NCI-H748 (cell line): ENCODE data around the gene HABP4.

ENCODE experiments used
- DNase-seq: peaks from one replicate; lab custom pipeline; 2025; ENCODE audit not compliant: unreplicated experiment; lab: John Stamatoyannopoulos, UW

HABP4 gene

GRCh38 chr9:96515621-96516470, 65.9 kb downstream of the HABP4 start:
- DNase-seq = no peak

DNA sequence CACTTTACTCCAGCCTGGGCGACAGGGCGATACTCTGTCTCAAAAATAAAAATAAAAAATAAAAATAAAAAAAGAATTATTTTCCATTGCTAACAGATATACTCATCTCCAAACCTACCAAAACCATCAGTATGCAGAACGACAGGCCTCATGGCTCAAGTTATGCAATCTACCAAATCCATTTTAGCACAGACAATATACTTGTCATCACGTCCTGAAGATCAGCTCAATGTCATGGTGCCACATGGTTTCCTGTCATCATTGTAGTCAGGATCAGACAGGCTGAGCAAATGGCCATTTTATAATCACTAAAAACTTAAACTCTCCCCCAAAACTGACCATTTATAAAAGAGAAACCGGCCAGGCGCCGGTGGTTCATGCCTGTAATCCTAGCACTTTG, 69.1 kb downstream of the HABP4 start:
- no peak for DNase-seq

- no peak for DNase-seq
Measured at GRCh38 chr9:96519787-96520186, 69.8 kb downstream of the HABP4 start.

- DNase-seq = no peak
Measured at GRCh38 chr9:96522366-96522765, 72.4 kb downstream of the HABP4 start.

DNA sequence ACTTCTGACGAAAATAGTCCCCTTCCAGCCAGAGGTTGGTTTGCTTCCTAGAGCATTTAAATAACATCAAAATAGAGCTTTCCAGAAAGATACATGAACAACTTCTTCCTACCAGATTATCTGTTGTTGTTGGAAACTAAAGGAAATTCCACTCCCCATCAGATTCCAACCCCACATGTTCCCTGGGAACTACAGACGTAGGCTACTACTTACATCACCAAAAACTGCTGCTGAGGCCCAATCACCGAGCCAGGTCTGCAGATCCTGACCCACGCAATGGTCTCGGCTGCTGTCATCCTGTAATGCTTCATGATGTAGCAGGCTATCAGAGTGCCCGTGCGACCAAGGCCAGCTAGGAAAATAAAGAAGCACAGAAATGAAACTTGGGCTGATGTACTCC, 73.4 kb downstream of the HABP4 start:
- no peak for DNase-seq

- no peak for DNase-seq
Measured at GRCh38 chr9:96524045-96524444, 74.1 kb downstream of the HABP4 start.

GRCh38 chr9:96524764-96525163, 74.8 kb downstream of the HABP4 start:
- DNase-seq = no peak

DNA sequence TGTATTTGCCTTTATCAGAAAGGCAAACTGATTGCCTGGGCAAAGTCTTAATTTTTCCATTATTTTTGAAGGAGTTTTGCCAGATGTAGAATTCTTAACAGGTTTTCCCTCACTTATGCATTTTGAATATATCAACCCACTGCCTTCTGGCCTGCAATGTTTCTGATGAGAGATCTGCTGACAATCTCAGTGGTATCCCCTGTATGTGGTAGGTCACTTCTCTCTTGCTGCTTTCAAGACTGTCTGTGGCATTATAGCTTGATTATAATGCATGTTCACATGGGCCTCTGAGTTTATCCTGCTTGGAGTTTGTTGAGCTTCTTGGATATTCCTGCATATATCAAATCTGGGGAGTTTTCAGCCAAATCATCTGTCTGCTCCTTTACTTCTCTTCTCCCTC, 82.2 kb downstream of the HABP4 start:
- no peak for DNase-seq

DNA sequence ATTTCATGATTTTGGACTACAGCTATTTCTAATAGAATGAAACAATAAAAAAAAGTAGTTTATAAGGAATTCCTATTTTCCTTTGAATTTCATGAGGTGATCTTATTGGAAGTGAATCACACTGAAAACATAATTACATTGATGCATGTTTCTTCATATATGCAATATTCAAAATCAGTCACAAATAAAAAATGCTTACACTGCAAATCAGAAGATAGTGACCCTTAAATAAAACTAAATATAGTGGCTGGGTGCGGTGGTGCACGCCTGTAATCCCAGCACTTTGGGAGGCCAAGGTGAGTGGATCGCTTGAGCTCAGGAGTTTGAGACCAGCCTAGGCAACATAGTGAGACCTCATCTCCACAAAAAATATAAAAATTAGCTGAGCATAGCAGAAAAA, 90.1 kb downstream of the HABP4 start:
- no peak for DNase-seq
